Thoracic aorta (tissue), 2 donors: ENCODE data around the gene CEP170B. TPM values are rescaled to one million over a fixed set of nuclear protein-coding genes. Genes with fewer than 3 reads are reported as not detected.

Experiments
- ATAC-seq: fragments of 150-250 bp; one replicate; pipeline ENCODE4 v1.8.0; 2017; ENCODE audit warnings: low read depth; ENCODE audit not compliant: insufficient number of reproducible peaks, low FRiP score
- DNase-seq: peaks from one replicate; pipeline ENCODE4 v3.0.0-alpha.2; 2020; ENCODE audit warnings: low spot score
- H3K27ac ChIP-seq, 2 donors: fragments of 200-600 bp; sonication (generic); 1 replicate in 1 of 2; 2 replicates in 1 of 2; pipeline ENCODE4 v1.5.1; 2016; ENCODE audit warnings: mild to moderate bottlenecking in 2 of 2, moderate library complexity in 2 of 2
- H3K27me3 ChIP-seq: fragments of 200-600 bp; sonication (generic); replicated peaks from 2 replicates; pipeline ENCODE4 v1.6.0; 2016; ENCODE audit warnings: mild to moderate bottlenecking; ENCODE audit not compliant: insufficient read depth
- H3K36me3 ChIP-seq: fragments of 200-600 bp; sonication (generic); one replicate; pipeline ENCODE4 v1.5.1; 2016
- H3K4me1 ChIP-seq, 2 donors: fragments of 200-600 bp; sonication (generic); 1 replicate in 1 of 2; 2 replicates in 1 of 2; pipeline versions ENCODE4 v1.5.1 to v1.6.0; 2016; ENCODE audit warnings: low read depth in 2 of 2, mild to moderate bottlenecking in 1 of 2; ENCODE audit not compliant: control insufficient read depth in 1 of 2
- H3K4me3 ChIP-seq: fragments of 200-600 bp; sonication (generic); 2 replicates; pipeline ENCODE4 v1.5.1; 2016; ENCODE audit warnings: mild to moderate bottlenecking
- H3K9me3 ChIP-seq: fragments of 200-600 bp; sonication (generic); 2 replicates; pipeline ENCODE4 v1.5.1; 2016
- total RNA-seq, 2 donors: library from RNA; depleted of rRNA; stranded (reverse); fragments of >200 nt; gene quantifications; one replicate each; pipeline versions ENCODE4 v1.1.0 to v1.2.3, GENCODE V29; 2016
- TF ChIP-seq, protein P1 (sequence below): fragments of 200-600 bp; sonication (generic); IDR thresholded peaks from one replicate; pipeline ENCODE4 v1.5.1; 2019; ENCODE audit warnings: antibody characterized with exemption

Gene CEP170B
- total RNA-seq, 2 donors from 2014 or later: 35.2 to 38.2 TPM

GRCh38 chr14:104937694-104938365 lies 72.8 kb downstream of the CEP170B start:
- Histone ChIP-seq H3K27ac (no peak overlapping the region), H3K4me3 (no peak overlapping the region), H3K9me3 (no peaks in the 10 kb centered on the region), H3K27me3 (no peaks in the 10 kb centered on the region), H3K36me3 (peaks cover 2% of the 10 kb centered on the region), H3K4me1 (peaks cover 0 to 9% of the 10 kb centered on the region in 2 donors)
- DNase-seq: no peak
- ATAC-seq: no peak
- TF ChIP-seq, protein P1, sequence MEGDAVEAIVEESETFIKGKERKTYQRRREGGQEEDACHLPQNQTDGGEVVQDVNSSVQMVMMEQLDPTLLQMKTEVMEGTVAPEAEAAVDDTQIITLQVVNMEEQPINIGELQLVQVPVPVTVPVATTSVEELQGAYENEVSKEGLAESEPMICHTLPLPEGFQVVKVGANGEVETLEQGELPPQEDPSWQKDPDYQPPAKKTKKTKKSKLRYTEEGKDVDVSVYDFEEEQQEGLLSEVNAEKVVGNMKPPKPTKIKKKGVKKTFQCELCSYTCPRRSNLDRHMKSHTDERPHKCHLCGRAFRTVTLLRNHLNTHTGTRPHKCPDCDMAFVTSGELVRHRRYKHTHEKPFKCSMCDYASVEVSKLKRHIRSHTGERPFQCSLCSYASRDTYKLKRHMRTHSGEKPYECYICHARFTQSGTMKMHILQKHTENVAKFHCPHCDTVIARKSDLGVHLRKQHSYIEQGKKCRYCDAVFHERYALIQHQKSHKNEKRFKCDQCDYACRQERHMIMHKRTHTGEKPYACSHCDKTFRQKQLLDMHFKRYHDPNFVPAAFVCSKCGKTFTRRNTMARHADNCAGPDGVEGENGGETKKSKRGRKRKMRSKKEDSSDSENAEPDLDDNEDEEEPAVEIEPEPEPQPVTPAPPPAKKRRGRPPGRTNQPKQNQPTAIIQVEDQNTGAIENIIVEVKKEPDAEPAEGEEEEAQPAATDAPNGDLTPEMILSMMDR: no peak

- no peak for DNase-seq
- H3K27me3 ChIP-seq: no peaks in the 10 kb centered on the region
- TF ChIP-seq, protein P1: no peak
- H3K36me3 ChIP-seq: peaks cover 2% of the 10 kb centered on the region
- no peak overlapping the region for H3K4me3 ChIP-seq
- H3K4me1 ChIP-seq: peaks cover 0 to 8% of the 10 kb centered on the region in 2 donors
- no peak for ATAC-seq
- H3K27ac ChIP-seq: no peak overlapping the region
- H3K9me3 ChIP-seq: no peaks in the 10 kb centered on the region
Measured at GRCh38 chr14:104938436-104938835, 73.4 kb downstream of the CEP170B start.

DNA sequence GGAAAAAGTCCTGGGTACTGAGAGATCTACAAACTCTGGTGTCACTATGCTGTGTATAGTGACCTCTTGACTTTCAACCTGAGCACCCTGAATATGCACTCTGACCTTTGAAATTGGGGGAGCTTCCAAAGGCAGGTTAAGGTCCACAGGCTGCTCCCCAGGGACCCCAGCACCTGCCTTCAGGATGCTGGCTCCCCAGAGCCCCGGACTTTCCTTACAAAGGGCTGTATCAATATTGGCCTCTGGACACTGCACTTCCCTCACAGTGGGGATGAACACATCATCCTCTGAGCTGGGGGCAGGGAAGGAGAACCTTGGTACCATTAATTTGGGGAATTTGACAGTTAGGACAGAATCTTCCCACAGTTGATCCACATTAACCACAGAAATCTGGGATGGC lies 73.9 kb downstream of the CEP170B start:
- ATAC-seq: no peak
- Histone ChIP-seq H3K27me3 (no peaks in the 10 kb centered on the region), H3K27ac (no peak overlapping the region), H3K36me3 (peaks cover 2% of the 10 kb centered on the region), H3K4me1 (peaks cover 0 to 8% of the 10 kb centered on the region in 2 donors), H3K9me3 (no peaks in the 10 kb centered on the region), H3K4me3 (no peak overlapping the region)
- TF ChIP-seq, protein P1: no peak
- no peak for DNase-seq

DNA sequence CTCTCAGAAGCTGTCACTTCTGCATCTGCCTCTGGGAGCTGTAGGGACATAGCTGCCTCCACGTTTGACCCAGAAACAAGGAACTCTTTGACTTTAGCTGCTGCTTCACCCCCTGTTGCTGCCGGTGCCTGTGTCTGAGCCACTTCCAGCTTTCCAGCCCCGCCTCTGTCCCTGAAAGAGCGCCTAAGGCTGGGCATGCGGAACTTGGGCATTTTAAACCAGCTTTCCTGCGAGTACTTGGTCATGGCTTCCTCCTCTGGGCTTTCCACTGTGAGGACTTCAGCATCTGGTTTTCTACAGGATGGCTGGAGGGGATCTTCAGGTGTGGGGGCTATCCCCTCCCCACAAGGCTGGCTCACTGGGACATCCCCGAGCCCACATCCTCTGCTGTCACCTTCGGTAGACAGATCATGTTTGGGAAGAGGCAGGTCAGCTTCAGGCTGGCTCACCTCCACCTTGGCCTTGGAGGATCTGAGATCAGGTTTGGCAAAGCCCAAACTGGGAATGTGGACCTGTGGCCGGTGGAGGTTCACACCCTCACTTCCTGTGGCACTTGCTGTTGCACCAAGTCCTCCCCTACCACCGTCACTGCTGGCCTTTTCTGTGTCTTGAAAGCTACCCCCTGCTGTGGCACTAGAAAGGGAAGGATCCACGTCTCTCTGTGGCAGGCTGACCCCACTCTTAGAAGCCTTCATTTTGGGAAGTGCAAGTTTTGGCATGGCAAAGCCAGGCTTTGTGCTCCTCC lies 74.8 kb downstream of the CEP170B start:
- H3K9me3 ChIP-seq: no peaks in the 10 kb centered on the region
- H3K36me3 ChIP-seq: peaks cover 2% of the 10 kb centered on the region
- TF ChIP-seq, protein P1: no peak
- H3K4me3 ChIP-seq: no peak overlapping the region
- H3K27ac ChIP-seq: no peak overlapping the region
- no peak for ATAC-seq
- H3K4me1 ChIP-seq: no peaks in the 10 kb centered on the region
- no peaks in the 10 kb centered on the region for H3K27me3 ChIP-seq
- DNase-seq: no peak

- no peak overlapping the region for H3K27ac ChIP-seq
- no peaks in the 10 kb centered on the region for H3K4me1 ChIP-seq
- no peaks in the 10 kb centered on the region for H3K27me3 ChIP-seq
- H3K9me3 ChIP-seq: no peaks in the 10 kb centered on the region
- ATAC-seq (no peak), DNase-seq (no peak)
- H3K36me3 ChIP-seq: peaks cover 2% of the 10 kb centered on the region
- TF ChIP-seq, protein P1: no peak
- H3K4me3 ChIP-seq: no peak overlapping the region
Measured at GRCh38 chr14:104940526-104941150, 75.6 kb downstream of the CEP170B start.
